Ascending aorta (tissue), 2 donors: ENCODE data around the gene BOC. TPM values are rescaled to one million over a fixed set of nuclear protein-coding genes. Genes with fewer than 3 reads are reported as not detected.

Source experiments
- DNase-seq, 2 donors: peaks; one replicate each; pipeline ENCODE4 v3.0.0-alpha.2; 2019; ENCODE audit warnings: low spot score in 2 of 2
- H3K27ac ChIP-seq, 2 donors: fragments of 200-600 bp; sonication (generic); one replicate each; pipeline ENCODE4 v1.5.1; 2016 to 2017; ENCODE audit warnings: mild to moderate bottlenecking in 1 of 2
- H3K27me3 ChIP-seq: fragments of 200-600 bp; sonication (generic); one replicate; pipeline ENCODE4 v1.5.1; 2017
- H3K36me3 ChIP-seq, 2 donors: fragments of 200-600 bp; sonication (generic); one replicate each; pipeline ENCODE4 v1.5.1; 2016
- H3K4me1 ChIP-seq, 2 donors: fragments of 200-600 bp; sonication (generic); one replicate each; pipeline ENCODE4 v1.5.1; 2016 to 2017; ENCODE audit warnings: mild to moderate bottlenecking in 1 of 2
- H3K4me3 ChIP-seq, 2 donors: fragments of 200-600 bp; sonication (generic); one replicate each; pipeline ENCODE4 v1.5.1; 2016 to 2017; ENCODE audit warnings: mild to moderate bottlenecking in 1 of 2
- H3K9me3 ChIP-seq, 2 donors: fragments of 200-600 bp; sonication (generic); one replicate each; pipeline ENCODE4 v1.5.1; 2016
- CTCF ChIP-seq, 3 experiments: fragments of 200-600 bp in 2 of 3; fragments of 450-650 bp in 1 of 3; sonication (generic) in 2 of 3; IDR thresholded peaks; one replicate each; pipeline ENCODE4 v1.5.1; 2016 to 2019; ENCODE audit warnings: antibody characterized with exemption in 3 of 3, mild to moderate bottlenecking in 1 of 3, moderate library complexity in 1 of 3
- intact Hi-C: fragments of 100-400 bp; cut with DNase I; formaldehyde crosslinking; loops from one replicate; pipeline ENCODE4 v1.15.1; 2023
- total RNA-seq: library from RNA; depleted of rRNA; stranded (reverse); fragments of >200 nt; gene quantifications from one replicate; pipeline ENCODE4 v1.1.0, GENCODE V29; 2016

Gene BOC
- total RNA-seq, 1 donor from 2014 or later: 31.3 TPM

GRCh38 chr3:113241292-113242095 is 30.1 kb downstream of the BOC start:
- no peak for DNase-seq
- intact Hi-C loops: no loop called here

GRCh38 chr3:113242096-113242581 is 30.8 kb downstream of the BOC start:
- Histone ChIP-seq H3K36me3 (no peaks in the 10 kb centered on the region), H3K27me3 (no peaks in the 10 kb centered on the region), H3K4me3 (no peak overlapping the region), H3K27ac (no peak overlapping the region), H3K4me1 (peaks cover 0 to 7% of the 10 kb centered on the region in 2 donors), H3K9me3 (no peaks in the 10 kb centered on the region)
- intact Hi-C loops: no loop called here
- TF ChIP-seq CTCF (IDR thresholded peaks at IDR 0.05): no peak
- DNase-seq: no peak

More at GRCh38 chr3:113241292-113242095, 30.1 kb downstream of the BOC start:
- Histone ChIP-seq H3K27ac (no peak overlapping the region), H3K9me3 (no peaks in the 10 kb centered on the region), H3K27me3 (no peaks in the 10 kb centered on the region), H3K36me3 (no peaks in the 10 kb centered on the region), H3K4me3 (no peak overlapping the region), H3K4me1 (peaks cover 0 to 2% of the 10 kb centered on the region in 2 donors)
- TF ChIP-seq CTCF (IDR thresholded peaks at IDR 0.05): no peak

GRCh38 chr3:113243071-113243470 is 31.7 kb downstream of the BOC start:
- Histone ChIP-seq H3K27me3 (no peaks in the 10 kb centered on the region), H3K4me1 (peaks cover 0 to 10% of the 10 kb centered on the region in 2 donors), H3K4me3 (no peak overlapping the region), H3K36me3 (no peaks in the 10 kb centered on the region), H3K9me3 (no peaks in the 10 kb centered on the region), H3K27ac (no peak overlapping the region)
- no peak for TF ChIP-seq CTCF (IDR thresholded peaks at IDR 0.05)
- intact Hi-C loops: no loop called here
- no peak for DNase-seq

- intact Hi-C loops: no loop called here
- no peak for TF ChIP-seq CTCF (IDR thresholded peaks at IDR 0.05)
- no peak for DNase-seq
- Histone ChIP-seq H3K27me3 (no peaks in the 10 kb centered on the region), H3K27ac (peak overlapping the region in 1 of 2 donors; percentile 14), H3K4me3 (no peak overlapping the region), H3K4me1 (peaks cover 0 to 10% of the 10 kb centered on the region in 2 donors), H3K36me3 (no peaks in the 10 kb centered on the region), H3K9me3 (no peaks in the 10 kb centered on the region)
Observed at GRCh38 chr3:113243846-113244245, 32.5 kb downstream of the BOC start.

- intact Hi-C loops: no loop called here
- Histone ChIP-seq H3K27ac (peak overlapping the region; percentile 36 to 47), H3K4me1 (peaks cover 0 to 10% of the 10 kb centered on the region in 2 donors), H3K9me3 (no peaks in the 10 kb centered on the region), H3K27me3 (no peaks in the 10 kb centered on the region), H3K36me3 (peaks cover 0 to 6% of the 10 kb centered on the region in 2 donors), H3K4me3 (no peak overlapping the region)
- TF ChIP-seq CTCF (IDR thresholded peaks at IDR 0.05): no peak
- DNase-seq: no peak
Observed at GRCh38 chr3:113245761-113246161, 34.4 kb downstream of the BOC start.
